ENCODE results near the gene TTPAL.

DNA sequence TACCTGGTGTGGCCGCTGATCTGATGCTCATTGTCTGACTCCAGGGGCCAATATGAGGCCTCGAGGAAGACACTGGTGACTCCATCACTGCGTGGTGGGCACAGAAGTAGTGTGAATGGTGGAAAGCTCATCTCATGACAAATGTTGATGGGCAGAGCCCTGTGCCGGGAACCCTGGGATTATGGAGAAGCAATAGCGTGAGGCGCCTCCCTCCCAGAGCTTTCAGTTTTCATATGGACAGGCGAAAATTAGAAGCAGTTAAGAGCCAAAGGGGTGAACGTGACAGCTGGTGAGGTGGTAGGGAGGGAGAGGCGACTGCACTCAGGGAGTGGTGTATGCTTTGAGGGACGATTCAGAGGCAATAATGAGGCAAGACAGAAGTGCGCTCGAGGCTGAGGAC, 39.3 kb upstream of the TTPAL start:
- TF ChIP-seq POLR2A (IDR thresholded peaks at IDR 0.05) = no peak
- TF ChIP-seq, protein P1, sequence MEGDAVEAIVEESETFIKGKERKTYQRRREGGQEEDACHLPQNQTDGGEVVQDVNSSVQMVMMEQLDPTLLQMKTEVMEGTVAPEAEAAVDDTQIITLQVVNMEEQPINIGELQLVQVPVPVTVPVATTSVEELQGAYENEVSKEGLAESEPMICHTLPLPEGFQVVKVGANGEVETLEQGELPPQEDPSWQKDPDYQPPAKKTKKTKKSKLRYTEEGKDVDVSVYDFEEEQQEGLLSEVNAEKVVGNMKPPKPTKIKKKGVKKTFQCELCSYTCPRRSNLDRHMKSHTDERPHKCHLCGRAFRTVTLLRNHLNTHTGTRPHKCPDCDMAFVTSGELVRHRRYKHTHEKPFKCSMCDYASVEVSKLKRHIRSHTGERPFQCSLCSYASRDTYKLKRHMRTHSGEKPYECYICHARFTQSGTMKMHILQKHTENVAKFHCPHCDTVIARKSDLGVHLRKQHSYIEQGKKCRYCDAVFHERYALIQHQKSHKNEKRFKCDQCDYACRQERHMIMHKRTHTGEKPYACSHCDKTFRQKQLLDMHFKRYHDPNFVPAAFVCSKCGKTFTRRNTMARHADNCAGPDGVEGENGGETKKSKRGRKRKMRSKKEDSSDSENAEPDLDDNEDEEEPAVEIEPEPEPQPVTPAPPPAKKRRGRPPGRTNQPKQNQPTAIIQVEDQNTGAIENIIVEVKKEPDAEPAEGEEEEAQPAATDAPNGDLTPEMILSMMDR (IDR thresholded peaks at IDR 0.05) = no peak

Measured in right lobe of liver (tissue), 4 donors.